Measurements from ENCODE around the gene PTPRE.

PTPRE gene

DNA sequence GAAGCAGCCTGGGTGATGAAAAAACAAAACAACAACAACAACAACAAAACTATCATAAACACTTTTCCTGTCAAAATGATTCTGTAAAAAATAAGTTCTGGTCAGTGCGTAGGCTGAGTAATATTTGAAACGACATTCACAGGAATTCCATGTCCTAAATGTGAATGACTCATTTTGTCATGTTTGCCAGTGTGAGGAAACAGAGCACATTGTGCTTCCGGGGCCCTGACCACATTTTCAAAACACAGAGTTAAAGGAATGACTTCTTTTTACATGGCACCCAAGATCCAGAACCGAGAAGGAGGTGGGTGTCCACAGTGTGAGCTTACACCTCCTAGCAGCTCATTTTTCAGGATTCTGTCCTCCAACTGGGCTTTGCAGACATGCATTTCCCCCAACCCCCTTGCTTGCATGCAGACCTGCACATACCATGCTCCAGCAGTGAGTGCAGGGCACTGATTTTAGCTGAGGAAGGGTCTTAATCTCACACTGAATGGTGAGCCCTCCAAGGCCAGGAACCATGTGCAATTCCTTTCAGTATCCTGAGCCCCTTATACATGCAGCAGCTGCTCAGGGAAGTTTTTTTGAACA, 17.2 kb upstream of the PTPRE start:
- TF ChIP-seq, protein P1, sequence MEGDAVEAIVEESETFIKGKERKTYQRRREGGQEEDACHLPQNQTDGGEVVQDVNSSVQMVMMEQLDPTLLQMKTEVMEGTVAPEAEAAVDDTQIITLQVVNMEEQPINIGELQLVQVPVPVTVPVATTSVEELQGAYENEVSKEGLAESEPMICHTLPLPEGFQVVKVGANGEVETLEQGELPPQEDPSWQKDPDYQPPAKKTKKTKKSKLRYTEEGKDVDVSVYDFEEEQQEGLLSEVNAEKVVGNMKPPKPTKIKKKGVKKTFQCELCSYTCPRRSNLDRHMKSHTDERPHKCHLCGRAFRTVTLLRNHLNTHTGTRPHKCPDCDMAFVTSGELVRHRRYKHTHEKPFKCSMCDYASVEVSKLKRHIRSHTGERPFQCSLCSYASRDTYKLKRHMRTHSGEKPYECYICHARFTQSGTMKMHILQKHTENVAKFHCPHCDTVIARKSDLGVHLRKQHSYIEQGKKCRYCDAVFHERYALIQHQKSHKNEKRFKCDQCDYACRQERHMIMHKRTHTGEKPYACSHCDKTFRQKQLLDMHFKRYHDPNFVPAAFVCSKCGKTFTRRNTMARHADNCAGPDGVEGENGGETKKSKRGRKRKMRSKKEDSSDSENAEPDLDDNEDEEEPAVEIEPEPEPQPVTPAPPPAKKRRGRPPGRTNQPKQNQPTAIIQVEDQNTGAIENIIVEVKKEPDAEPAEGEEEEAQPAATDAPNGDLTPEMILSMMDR (conservative IDR thresholded peaks at IDR 0.05; ENCODE audit: low read depth, low read length): no peak
- DNase-seq (ENCODE audit: low read depth): no peak
- no peak overlapping the region for H3K4me3 ChIP-seq (ENCODE audit: low read length)

DNA sequence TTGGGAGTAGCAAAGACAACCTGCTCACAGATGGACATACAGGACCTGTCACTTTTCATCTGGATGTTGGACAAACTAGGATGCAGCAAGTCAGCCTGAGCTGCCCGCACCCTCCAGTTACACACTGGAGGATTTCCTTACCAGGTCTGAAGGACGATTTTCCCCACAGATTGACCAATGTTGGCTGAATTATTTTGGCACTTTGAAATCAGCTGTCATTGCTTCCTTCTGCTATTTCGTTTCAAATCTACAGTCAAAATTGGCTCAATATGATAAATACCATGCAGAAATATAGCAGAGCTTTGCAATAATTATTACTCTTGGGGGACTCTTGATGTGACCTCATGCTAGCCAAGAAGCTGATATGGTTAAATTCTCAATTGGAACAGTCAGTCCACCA, 16.7 kb upstream of the PTPRE start:
- DNase-seq (ENCODE audit: low read depth): no peak
- TF ChIP-seq, protein P1 (conservative IDR thresholded peaks at IDR 0.05; ENCODE audit: low read depth, low read length): no peak
- no peak overlapping the region for H3K4me3 ChIP-seq (ENCODE audit: low read length)

DNA sequence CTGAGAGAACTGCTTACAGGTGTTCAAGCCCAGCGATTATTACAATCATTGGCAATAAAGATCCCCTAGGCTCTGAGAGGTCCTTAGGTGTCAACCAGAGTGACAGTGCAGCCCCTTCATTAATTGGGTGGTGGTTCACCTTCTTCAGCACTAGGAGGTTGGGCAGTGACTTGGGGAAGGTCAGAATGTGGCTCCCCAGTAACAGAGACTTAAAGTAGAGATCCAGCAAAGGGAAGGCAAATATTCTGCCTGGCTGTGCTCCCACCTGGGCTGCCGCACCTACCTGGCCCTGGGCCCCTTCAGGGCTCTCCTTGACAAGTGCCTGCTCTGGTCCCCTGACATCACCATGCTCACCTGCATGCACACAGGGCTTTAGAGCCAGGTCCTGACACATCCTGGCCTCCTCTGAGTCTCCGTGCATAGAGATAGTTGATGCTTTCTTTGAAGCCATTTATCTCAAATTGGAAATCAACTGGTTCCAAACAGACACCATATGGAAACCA, 16.0 kb upstream of the PTPRE start:
- TF ChIP-seq, protein P1 (conservative IDR thresholded peaks at IDR 0.05; ENCODE audit: low read depth, low read length): no peak
- DNase-seq (ENCODE audit: low read depth): no peak
- H3K4me3 ChIP-seq (ENCODE audit: low read length): no peak overlapping the region

DNA sequence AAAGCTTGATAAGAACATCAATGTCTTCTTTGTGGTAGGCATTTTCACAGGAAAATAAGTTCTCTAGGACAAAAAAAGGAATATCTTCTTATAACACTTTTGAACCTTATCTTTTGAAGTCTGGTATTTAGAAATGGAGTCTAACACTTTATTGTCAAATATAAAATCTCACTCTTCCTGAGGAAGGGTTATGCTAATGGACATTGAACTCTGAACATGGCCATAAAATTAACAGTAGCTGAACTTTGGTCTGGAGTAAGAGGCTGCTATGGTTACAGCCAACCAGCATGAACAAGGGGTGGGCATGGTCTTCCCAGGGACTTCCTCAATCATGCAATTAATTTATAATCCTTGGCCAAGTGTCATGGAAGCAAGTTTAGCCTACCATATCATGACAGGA, 14.2 kb upstream of the PTPRE start, which contains the start of gene CLRN3:
Gene CLRN3 (minus strand): TSS at position 199 of the 400 bp plus-strand sequence. CDS start 157 bp downstream, at position 42.
- DNase-seq (ENCODE audit: low read depth): no peak
- no peak within 1 kb of the TSS for H3K4me3 ChIP-seq (ENCODE audit: low read length)
- TF ChIP-seq, protein P1 (conservative IDR thresholded peaks at IDR 0.05; ENCODE audit: low read depth, low read length): no peak

DNA sequence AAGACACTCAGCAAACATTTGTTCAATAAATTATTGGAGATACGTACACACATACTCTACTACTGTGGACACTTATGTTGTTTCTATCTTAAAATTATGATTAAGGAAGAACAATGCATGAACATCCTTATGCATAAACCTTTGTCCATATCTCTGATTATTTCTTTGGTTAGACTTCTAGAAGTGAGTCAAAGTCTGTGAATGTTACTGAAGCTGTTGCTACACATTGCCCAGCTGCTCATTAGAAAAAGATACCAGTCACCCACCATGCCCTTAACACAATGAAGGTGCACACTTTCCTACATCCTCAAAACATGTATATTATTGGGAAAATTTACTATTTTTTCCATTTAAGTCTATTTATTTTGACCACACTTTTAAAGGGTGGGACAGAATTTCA, 12.8 kb upstream of the PTPRE start:
- DNase-seq (ENCODE audit: low read depth): no peak
- TF ChIP-seq, protein P1 (conservative IDR thresholded peaks at IDR 0.05; ENCODE audit: low read depth, low read length): no peak
- no peak overlapping the region for H3K4me3 ChIP-seq (ENCODE audit: low read length)

DNA sequence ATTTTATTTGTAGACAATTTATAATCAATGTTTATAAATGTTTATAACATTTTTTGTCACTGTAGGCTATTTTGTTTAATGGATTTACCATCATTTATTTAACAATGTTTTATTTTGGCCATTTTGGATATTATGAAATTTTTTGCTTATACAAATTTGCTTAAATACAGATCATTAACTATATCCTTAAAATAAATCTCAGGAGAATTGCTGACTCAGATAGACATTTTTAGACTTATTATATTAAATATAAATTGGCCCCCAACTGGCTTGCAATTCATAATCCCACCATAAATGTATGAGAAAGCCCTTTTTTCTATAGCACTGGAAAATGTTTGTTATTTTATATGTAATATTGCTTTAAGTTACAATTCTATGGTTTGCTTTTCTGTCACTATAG, 10.3 kb upstream of the PTPRE start:
- no peak for DNase-seq (ENCODE audit: low read depth)
- H3K4me3 ChIP-seq (ENCODE audit: low read length): no peak overlapping the region

DNA sequence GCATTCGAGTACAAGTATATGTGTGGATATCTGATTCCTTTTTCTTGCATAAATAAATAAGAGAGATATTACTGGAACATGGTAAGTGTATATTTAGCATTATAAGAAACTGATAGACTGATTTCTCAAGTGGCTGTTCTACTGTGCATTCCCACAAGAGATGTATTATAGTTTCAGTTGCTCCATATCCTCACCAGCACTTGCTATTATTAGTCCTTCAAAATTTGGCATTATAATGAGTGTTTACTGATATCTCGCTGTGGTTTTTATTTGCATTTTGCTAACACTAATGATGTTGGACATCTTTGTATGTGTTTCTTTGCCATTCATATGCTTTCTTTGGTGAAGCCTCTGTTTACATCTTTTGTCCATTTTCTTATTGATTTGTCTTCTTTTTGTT, 9.7 kb upstream of the PTPRE start:
- TF ChIP-seq, protein P1 (conservative IDR thresholded peaks at IDR 0.05; ENCODE audit: low read depth, low read length): no peak
- DNase-seq (ENCODE audit: low read depth): no peak
- no peak overlapping the region for H3K4me3 ChIP-seq (ENCODE audit: low read length)

More for the DNA sequence above, 10.3 kb upstream of the PTPRE start:
- TF ChIP-seq, protein P1 (conservative IDR thresholded peaks at IDR 0.05; ENCODE audit: low read depth, low read length): no peak

Measured in retinal pigment epithelial cell (primary cell).